SK-N-SH (cell line): ENCODE measurements around the gene MTCH1. TPM values are rescaled to one million over a fixed set of nuclear protein-coding genes. Genes with fewer than 3 reads are reported as not detected.

ENCODE experiments used
- CTCF ChIA-PET: fragments of 300-600, 350-600 bp; formaldehyde crosslinking; extraction: SDS; loops from one replicate; lab custom pipeline; 2021; lab: Yijun Ruan, JAX
- POLR2A ChIA-PET: fragments of 350-600 bp; sonication (Branson Sonifier 250); formaldehyde crosslinking; extraction: SDS; loops from one replicate; lab custom pipeline; 2020; ENCODE audit warnings: antibody characterized with exemption, inconsistent platforms; lab: Yijun Ruan, JAX
- DNase-seq: peaks from one replicate; pipeline ENCODE4 v3.0.0; 2012
- H2AFZ ChIP-seq: fragments of 200-600 bp; sonication (generic); 2 replicates; pipeline ENCODE4 v1.8.1; 2016; ENCODE audit warnings: antibody characterized with exemption, mild to moderate bottlenecking, low read depth
- H3F3A ChIP-seq: fragments of 200-600 bp; sonication (generic); replicated peaks from 2 replicates; pipeline ENCODE3; 2016; ENCODE audit warnings: antibody characterized with exemption, mild to moderate bottlenecking; ENCODE audit not compliant: insufficient read depth
- H3K27ac ChIP-seq, 2 experiments: fragments of 200-500 bp in 1 of 2; fragments of 200-600 bp in 1 of 2; sonication (Bioruptor generic) in 1 of 2; sonication (generic), shearing (Covaris generic) in 1 of 2; 2 replicates each; pipeline versions ENCODE4 v1.5.1 to v1.6.1; 2014 to 2016; ENCODE audit warnings: low read depth in 2 of 2, inconsistent platforms in 1 of 2, low read length in 1 of 2, mild to moderate bottlenecking in 1 of 2, mixed read lengths in 1 of 2
- H3K27me3 ChIP-seq: fragments of 200-600 bp; sonication (generic), shearing (Covaris generic); 2 replicates; pipeline ENCODE4 v1.6.1; 2016; ENCODE audit warnings: mixed run types; ENCODE audit not compliant: insufficient read depth
- H3K36me3 ChIP-seq, 2 experiments: fragments of 200-500 bp in 1 of 2; fragments of 200-600 bp in 1 of 2; sonication (Bioruptor generic) in 1 of 2; sonication (generic) in 1 of 2; replicated peaks in 1 of 2; 2 replicates each; pipeline versions ENCODE3 to v1.5.1; 2014 to 2016; ENCODE audit warnings: low read length in 1 of 2, mild to moderate bottlenecking in 1 of 2; ENCODE audit not compliant: insufficient read depth in 2 of 2, control insufficient read depth in 1 of 2
- H3K4me1 ChIP-seq, 2 experiments: fragments of 200-500 bp in 1 of 2; fragments of 200-600 bp in 1 of 2; sonication (Bioruptor generic) in 1 of 2; sonication (generic), shearing (Covaris generic) in 1 of 2; 2 replicates each; pipeline versions ENCODE4 v1.5.1 to v1.6.1; 2014 to 2016; ENCODE audit warnings: low read depth in 1 of 2, low read length in 1 of 2, mixed run types in 1 of 2; ENCODE audit not compliant: insufficient read depth in 2 of 2, control insufficient read depth in 1 of 2
- H3K4me2 ChIP-seq: fragments of 200-600 bp; sonication (generic), shearing (Covaris generic); 2 replicates; pipeline ENCODE4 v1.6.1; 2017; ENCODE audit warnings: mixed run types
- H3K4me3 ChIP-seq, 2 experiments: fragments of 200-500 bp in 1 of 2; fragments of 200-600 bp in 1 of 2; sonication (Bioruptor generic) in 1 of 2; sonication (generic), shearing (Covaris generic) in 1 of 2; 2 replicates each; pipeline versions ENCODE4 v1.5.1 to v1.8.1; 2014 to 2016; ENCODE audit warnings: low read depth in 2 of 2, inconsistent platforms in 1 of 2, low read length in 1 of 2, mild to moderate bottlenecking in 1 of 2, mixed read lengths in 1 of 2, moderate library complexity in 1 of 2
- H3K79me2 ChIP-seq: fragments of 200-600 bp; sonication (generic); 2 replicates; pipeline ENCODE4 v1.8.1; 2017; ENCODE audit warnings: mild to moderate bottlenecking; ENCODE audit not compliant: insufficient read depth
- H3K9ac ChIP-seq: fragments of 200-600 bp; sonication (generic); 2 replicates; pipeline ENCODE4 v1.6.1; 2017; ENCODE audit warnings: mixed run types
- H3K9me2 ChIP-seq: fragments of 200-600 bp; sonication (generic); 2 replicates; pipeline ENCODE4 v1.6.1; 2017; ENCODE audit warnings: mixed run types
- H3K9me3 ChIP-seq: fragments of 200-600 bp; sonication (generic); 2 replicates; pipeline ENCODE4 v1.6.1; 2017; ENCODE audit warnings: mixed run types, mild to moderate bottlenecking, moderate library complexity
- H4K20me1 ChIP-seq: fragments of 200-600 bp; sonication (generic); 2 replicates; pipeline ENCODE4 v1.6.1; 2017; ENCODE audit warnings: mild to moderate bottlenecking, mixed run types; ENCODE audit not compliant: insufficient read depth
- CTCF ChIP-seq: fragments of 200-600 bp; sonication (generic); IDR thresholded peaks from 2 replicates; pipeline ENCODE4 v1.6.1; 2017; ENCODE audit warnings: antibody characterized with exemption, mild to moderate bottlenecking, moderate library complexity
- ELF1 ChIP-seq: IDR thresholded peaks from 2 replicates; pipeline ENCODE4 v1.4.0; 2012
- FOXM1 ChIP-seq: IDR thresholded peaks from 2 replicates; pipeline ENCODE4 v1.4.0; 2012; ENCODE audit warnings: low read depth, mild to moderate bottlenecking
- GATA2 ChIP-seq: sonication (generic); formaldehyde crosslinking; IDR thresholded peaks from 2 replicates; pipeline ENCODE4 v1.5.0; 2020; ENCODE audit warnings: mild to moderate bottlenecking, missing genetic modification reagents
- MEF2A ChIP-seq: IDR thresholded peaks from 2 replicates; pipeline ENCODE4 v1.4.0; 2012; ENCODE audit warnings: low read depth, borderline replicate concordance
- MXI1 ChIP-seq: IDR thresholded peaks from 2 replicates; pipeline ENCODE4 v1.6.1; 2012; ENCODE audit warnings: mild to moderate bottlenecking, low read depth, low read length, improper control_type of control experiment
- NFIC ChIP-seq: IDR thresholded peaks from 2 replicates; pipeline ENCODE4 v1.4.0; 2012; ENCODE audit warnings: borderline replicate concordance
- PBX3 ChIP-seq: IDR thresholded peaks from 2 replicates; pipeline ENCODE4; 2012
- POLR2AphosphoS5 ChIP-seq: IDR thresholded peaks from 2 replicates; pipeline ENCODE4 v1.6.1; 2012; ENCODE audit warnings: low read depth, low read length
- RCOR1 ChIP-seq: fragments of 150-350 bp; IDR thresholded peaks from 2 replicates; pipeline ENCODE4 v1.6.1; 2017; ENCODE audit warnings: antibody characterized with exemption, low read length
- RFX5 ChIP-seq: IDR thresholded peaks from 2 replicates; pipeline ENCODE4 v1.6.1; 2012; ENCODE audit warnings: mild to moderate bottlenecking, improper control_type of control experiment, low read length
- SIN3A ChIP-seq: IDR thresholded peaks from 2 replicates; pipeline ENCODE4 v1.6.1; 2012; ENCODE audit warnings: low read depth, mild to moderate bottlenecking, low read length, moderate library complexity, borderline replicate concordance
- TCF12 ChIP-seq: IDR thresholded peaks from 2 replicates; pipeline ENCODE4 v1.4.0; 2012
- TEAD4 ChIP-seq: IDR thresholded peaks from 2 replicates; pipeline ENCODE4 v1.4.0; 2012; ENCODE audit warnings: mild to moderate bottlenecking, borderline replicate concordance; ENCODE audit not compliant: insufficient read depth
- USF1 ChIP-seq: IDR thresholded peaks from 2 replicates; pipeline ENCODE4 v1.4.0; 2012; ENCODE audit warnings: low read depth, borderline replicate concordance
- WGBS: methylation state at CpG from one replicate; pipeline ENCODE4 v1.1.6; 2017; ENCODE audit warnings: low lambda C conversion rate; 5-methylcytosine and 5-hydroxymethylcytosine counted together
- polyA plus RNA-seq, 3 experiments: library from polyadenylated mRNA; depleted of rRNA; stranded (reverse); fragments of >200 nt; gene quantifications; 2 replicates each; pipeline ENCODE4 v1.2.3, GENCODE V29; 2012

The MTCH1 gene
- polyA plus RNA-seq, 1 of the 3 experiments (the other 2 are of a cell fraction): 151 TPM

GRCh38 chr6:36934901-36935300, 51.1 kb downstream of the MTCH1 start:
- CTCF ChIA-PET: interaction anchor here (1.2 to 3.5 kb wide), 2 partner anchors 83 to 153 kb away, joined by 3 to 15 read pairs; no protein-coding TSS in a partner anchor

GRCh38 chr6:36933519-36933918, 52.5 kb downstream of the MTCH1 start:
- no peaks in the 10 kb centered on the region for H3K79me2 ChIP-seq
- peaks cover 8% of the 10 kb centered on the region for H3F3A ChIP-seq
- no peak for DNase-seq
- WGBS: 95% methylated on average over 4 of the region's 4 CpGs
- ChIA-PET POLR2A (no interaction called here), CTCF (no interaction called here)
- TF ChIP-seq USF1: no peak
- no peak for TF ChIP-seq FOXM1
- no peak for TF ChIP-seq MEF2A
- TF ChIP-seq TCF12: no peak
- no peak for TF ChIP-seq POLR2AphosphoS5
- no peak for TF ChIP-seq ELF1
- no peaks in the 10 kb centered on the region for H4K20me1 ChIP-seq
- no peak overlapping the region for H3K4me2 ChIP-seq
- H3K9me2 ChIP-seq: no peaks in the 10 kb centered on the region
- no peak overlapping the region for H3K4me3 ChIP-seq
- peaks cover 5 to 8% of the 10 kb centered on the region in 2 experiments; a peak in 1 of 4 replicates for H3K4me1 ChIP-seq
- H3K9ac ChIP-seq: no peak overlapping the region
- H3K9me3 ChIP-seq: no peaks in the 10 kb centered on the region
- H3K27me3 ChIP-seq: no peaks in the 10 kb centered on the region
- H3K27ac ChIP-seq: no peak overlapping the region; a peak in 1 of 4 replicates
- no peaks in the 10 kb centered on the region for H3K36me3 ChIP-seq
- H2AFZ ChIP-seq: no peak overlapping the region; the same call in 1 of the 2 replicates

More at GRCh38 chr6:36934901-36935300, 51.1 kb downstream of the MTCH1 start:
- POLR2A ChIA-PET: no interaction called here
- H3K4me2 ChIP-seq: no peak overlapping the region
- H2AFZ ChIP-seq: no peak overlapping the region
- no peaks in the 10 kb centered on the region for H3K27me3 ChIP-seq
- 84% methylated on average over 7 of the region's 7 CpGs for WGBS
- no peaks in the 10 kb centered on the region for H3K9me3 ChIP-seq
- TF ChIP-seq MXI1 (no peak), GATA2 (CRISPR knock-in tag) (no peak), CTCF (no peak), FOXM1 (no peak), RFX5 (no peak), POLR2AphosphoS5 (no peak), TEAD4 (no peak), PBX3 (no peak), NFIC (no peak), RCOR1 (no peak), SIN3A (no peak)
- H3K79me2 ChIP-seq: no peaks in the 10 kb centered on the region
- no peak overlapping the region for H3K27ac ChIP-seq
- no peak for DNase-seq
- H3K36me3 ChIP-seq: no peaks in the 10 kb centered on the region
- peaks cover 0 to 8% of the 10 kb centered on the region in 2 experiments; a peak in 1 of 4 replicates for H3K4me1 ChIP-seq
- no peak overlapping the region for H3K4me3 ChIP-seq
- H3K9ac ChIP-seq: no peak overlapping the region
- peaks cover 8% of the 10 kb centered on the region for H3F3A ChIP-seq
- H3K9me2 ChIP-seq: no peaks in the 10 kb centered on the region
- no peaks in the 10 kb centered on the region for H4K20me1 ChIP-seq
